GM15510 (cell line): ENCODE results near the gene PRKN.

Experiments used
- POLR2A ChIP-seq: IDR thresholded peaks from 3 replicates; pipeline ENCODE4 v1.6.1; 2011; ENCODE audit warnings: borderline replicate concordance; ENCODE audit not compliant: insufficient read length; ENCODE audit errors: extremely low read depth

Gene PRKN

DNA sequence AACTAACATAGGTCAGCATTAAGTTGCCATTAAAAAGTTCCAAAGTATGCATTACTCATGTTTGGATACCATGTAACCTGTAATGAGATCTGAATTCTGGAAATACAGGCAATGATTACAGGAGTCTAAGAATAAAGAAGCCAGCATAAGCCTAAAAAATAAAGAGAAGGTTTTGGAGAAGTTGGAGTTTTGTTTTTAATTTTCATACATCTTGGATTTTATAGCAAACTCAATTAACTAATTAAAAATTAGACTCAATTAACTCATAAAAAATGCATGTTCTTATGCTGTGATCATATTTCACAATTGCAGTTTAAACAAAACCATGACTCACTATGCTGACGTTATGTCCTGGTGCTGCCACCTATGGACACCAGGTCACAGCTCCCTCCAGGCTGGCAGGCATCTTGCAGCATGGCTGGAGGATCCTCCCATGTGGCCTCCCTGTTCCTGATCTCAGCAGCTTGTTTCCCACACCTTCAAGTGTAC lies 804.9 kb downstream of the PRKN start:
- TF ChIP-seq POLR2A = no peak

- TF ChIP-seq POLR2A = no peak
Observed at GRCh38 chr6:161921602-161922395, 805.8 kb downstream of the PRKN start.

- no peak for TF ChIP-seq POLR2A
Observed at GRCh38 chr6:161919691-161920090, 807.9 kb downstream of the PRKN start.

DNA sequence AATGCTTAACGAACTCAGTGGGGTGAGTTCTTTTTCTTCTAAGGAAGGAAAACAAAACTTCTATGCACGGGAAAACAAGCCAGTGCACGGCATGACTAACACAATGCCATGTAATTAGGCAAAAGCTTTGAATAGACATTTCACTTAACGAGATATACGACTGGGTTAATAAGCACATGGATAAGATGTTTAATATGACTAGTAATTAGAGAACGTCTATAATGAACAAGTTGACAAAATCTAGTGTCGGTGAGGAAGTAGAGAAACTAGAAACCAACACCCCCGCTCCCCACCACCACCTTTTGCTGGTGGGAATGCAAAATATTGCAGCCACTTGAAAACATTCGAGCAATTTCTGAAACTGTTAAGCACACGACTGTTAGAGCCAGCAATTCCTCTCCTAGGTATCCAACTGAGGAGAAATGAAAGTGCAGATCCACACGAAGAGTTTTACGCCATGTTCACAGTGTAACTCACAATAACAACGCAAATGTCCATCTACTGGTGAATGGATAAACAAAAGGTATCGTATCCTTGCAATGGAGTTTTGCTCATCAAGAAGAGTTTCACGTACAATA lies 808.8 kb downstream of the PRKN start:
- TF ChIP-seq POLR2A = no peak

DNA sequence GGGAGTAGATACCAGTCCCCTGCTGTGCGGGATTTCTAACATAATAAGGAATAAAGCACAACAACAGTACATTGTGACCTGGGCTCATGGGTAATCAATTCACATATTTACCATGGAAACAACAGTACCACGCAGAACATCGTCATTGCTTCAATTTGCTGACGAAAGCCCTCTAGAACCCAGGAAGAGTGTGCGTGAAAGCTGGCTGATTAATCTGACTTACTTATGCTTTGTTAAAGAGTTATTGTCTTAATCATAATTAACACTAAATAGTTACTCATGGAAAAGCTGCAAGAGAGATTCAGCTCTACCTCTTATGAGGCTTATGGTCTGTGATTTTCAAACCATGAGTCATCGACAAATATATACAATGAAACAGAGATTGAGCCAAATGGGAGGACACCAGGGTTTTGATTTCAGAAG lies 809.4 kb downstream of the PRKN start:
- TF ChIP-seq POLR2A = no peak

GRCh38 chr6:161917645-161918044 lies 809.9 kb downstream of the PRKN start:
- TF ChIP-seq POLR2A = no peak

DNA sequence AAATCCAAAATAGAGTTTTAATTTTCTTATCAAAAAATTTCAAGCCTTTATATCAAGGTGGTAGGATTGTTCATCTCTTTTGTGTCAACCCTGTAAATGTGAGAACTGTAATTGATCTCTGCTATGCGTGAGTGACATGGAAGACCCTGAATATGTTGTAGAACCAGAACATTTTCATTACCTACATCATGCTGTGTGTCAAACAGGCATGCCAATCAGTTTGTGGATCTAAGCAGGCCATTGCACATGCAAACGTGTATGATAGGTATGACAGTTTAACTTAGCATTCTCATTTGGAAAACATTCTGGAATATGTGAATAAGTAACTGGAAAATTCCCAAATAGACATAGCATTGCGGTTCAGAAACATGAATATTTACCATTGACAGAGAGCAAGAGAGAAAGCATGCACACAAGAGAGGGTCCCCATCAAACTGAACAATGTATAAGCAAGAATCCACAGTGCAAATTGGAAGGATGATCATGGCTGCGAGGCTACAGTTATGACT lies 812.1 kb downstream of the PRKN start:
- no peak for TF ChIP-seq POLR2A

GRCh38 chr6:161908872-161909271 lies 818.7 kb downstream of the PRKN start:
- TF ChIP-seq POLR2A = no peak

DNA sequence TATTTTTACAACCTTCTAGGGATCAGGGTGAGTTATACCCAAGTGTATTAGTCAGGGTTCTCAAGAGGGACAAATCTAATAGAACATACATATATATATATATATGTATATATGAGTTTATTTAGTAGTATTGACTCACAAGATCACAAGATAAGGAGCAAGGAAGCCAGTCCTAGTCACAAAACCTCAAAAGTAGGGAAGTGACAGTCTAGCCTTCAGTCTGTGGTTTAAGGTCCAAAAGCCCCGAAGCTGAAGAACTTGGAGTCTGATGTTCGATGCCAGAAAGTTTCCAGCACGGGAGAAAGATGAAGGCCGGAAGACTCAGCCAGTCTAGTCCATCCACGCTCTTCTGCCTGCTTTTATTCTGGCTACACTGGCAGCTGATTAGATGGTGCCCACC lies 821.0 kb downstream of the PRKN start:
- TF ChIP-seq POLR2A = no peak

DNA sequence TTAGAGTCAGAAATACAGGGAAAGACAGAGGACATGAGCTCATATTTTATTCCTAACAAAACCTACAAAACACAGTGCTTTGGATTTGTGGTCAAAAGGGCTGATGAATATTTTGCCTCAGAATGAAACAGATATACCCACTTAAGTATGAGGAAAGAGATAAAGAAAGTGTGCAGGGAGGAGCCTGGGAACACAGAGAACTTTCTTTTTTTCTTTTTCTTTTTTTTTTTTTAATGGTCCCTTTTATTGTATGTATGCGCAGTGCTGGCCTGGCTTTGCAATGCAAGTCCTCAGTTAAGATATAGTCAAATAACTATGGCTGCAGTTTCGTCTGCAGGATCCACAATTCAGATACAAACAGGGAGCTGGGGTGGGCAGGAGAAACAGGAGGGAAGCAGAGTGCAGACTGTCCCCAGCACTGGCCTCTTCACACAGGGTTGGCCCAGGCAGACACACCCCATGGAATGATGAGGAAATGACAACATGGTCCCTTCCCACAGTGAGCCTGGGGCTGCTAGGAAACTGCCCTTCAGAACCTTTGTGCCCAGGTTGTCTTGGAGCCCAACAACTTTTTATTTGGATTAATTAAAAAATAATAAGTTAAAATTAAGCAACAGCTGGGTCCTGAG lies 823.9 kb downstream of the PRKN start:
- TF ChIP-seq POLR2A = no peak

- no peak for TF ChIP-seq POLR2A
Observed at GRCh38 chr6:161901740-161902426, 825.7 kb downstream of the PRKN start.

DNA sequence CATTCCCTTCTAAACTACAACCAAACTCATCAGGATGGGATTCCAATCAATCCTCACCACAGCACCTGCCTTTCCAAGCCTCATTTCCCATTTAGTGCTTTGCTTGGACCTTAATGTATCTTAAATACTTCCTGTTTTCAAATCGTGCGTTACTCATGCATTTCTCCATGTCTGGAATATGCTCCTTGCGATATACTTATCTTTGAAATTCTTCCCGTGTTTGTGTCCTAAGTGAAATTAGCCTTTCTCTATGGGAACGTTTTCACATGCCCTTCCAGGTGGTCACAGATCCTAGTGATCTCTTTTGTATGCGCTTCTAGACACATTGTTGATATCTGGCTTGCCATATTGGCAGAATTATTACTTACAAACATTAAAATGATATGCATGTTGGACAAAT lies 833.1 kb downstream of the PRKN start:
- TF ChIP-seq POLR2A = no peak

DNA sequence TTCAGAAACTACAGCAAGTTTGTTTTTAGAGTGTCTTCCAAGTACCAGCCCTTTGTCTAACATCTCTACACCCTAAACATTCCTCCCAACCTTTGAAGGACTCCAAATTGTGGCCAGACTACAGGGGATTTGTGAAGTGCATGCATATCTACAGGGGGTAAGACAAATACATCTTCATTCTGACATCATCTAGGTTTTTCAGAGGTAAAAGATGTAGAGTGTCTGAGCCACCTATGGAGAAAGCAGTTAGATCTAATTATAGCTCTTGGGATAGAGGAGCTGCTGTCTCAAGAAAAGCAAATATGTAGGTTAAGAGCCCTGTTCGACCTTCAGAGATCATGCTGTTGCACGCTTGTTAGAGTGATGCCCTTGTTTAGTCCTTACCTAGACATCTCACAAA lies 836.0 kb downstream of the PRKN start:
- TF ChIP-seq POLR2A = no peak

DNA sequence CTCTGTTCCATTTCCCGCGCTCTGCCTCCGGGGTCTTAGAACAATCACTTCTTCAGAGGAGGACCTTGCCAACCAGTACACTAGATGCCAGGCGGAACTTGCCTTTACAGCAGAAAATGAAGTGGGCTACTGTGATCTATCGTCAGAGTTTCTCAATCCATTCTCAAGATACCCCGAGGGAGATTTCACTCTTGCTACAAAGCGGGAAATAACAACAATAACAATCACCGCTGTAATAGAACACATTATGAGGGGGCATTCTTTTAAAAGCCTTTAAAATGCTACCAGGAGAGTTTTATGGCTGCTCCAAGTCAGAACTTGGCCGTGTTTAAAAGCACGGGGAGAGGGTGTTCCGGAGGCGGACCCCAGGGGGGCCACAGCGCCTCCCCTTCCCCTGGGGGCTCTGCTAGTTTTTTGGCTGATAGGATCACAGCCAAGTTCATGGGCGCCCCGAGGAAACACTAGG lies 836.7 kb downstream of the PRKN start:
- no peak for TF ChIP-seq POLR2A
